ENCODE results near the gene SCGN. TPM values are rescaled to one million over a fixed set of nuclear protein-coding genes. Genes with fewer than 3 reads are reported as not detected.

SCGN gene
- total and polyA plus RNA-seq, 4 donors = 0.07 to 2.7 (median 0.13) TPM

DNA sequence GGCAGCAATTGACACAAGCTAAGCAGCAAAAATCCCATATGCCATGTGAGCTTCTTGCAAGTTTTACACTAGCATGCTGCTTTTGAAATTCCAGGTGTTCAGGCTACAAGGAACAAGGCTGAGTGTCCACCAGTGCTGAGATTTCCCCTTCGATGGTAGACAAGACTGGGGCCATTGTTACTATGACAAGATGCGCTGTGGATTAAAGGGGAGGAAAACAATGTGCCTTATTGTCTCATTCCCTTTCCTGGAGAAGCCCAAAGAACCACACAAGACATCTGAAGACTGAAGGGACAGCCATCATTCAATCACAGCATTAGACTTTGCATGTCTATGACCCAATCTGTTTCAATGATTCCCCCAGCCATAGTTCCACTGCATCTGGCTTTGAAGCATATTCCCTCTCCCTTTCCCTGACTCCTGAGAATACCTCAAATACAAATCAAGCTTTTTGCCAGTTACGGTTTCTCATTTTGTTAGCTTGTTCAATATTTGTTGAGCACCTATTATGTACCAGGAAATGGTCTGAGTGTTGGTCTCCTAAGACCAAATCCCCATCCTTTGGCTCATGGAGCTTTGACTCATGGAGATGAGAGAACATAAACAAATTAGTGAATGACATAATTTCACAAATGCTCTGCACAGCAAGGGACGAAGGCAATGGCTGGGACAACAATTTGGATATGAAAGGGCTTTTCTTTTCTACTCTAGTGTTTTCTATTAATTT lies 23.4 kb upstream of the SCGN start:
- 82 to 90% methylated on average over 4 of the region's 4 CpGs for WGBS, 2 donors
- H3K9ac ChIP-seq (ENCODE audit: insufficient read depth in 1 of 2, low read length in 2 of 2) = no peak overlapping the region
- no peak overlapping the region for H3K4me3 ChIP-seq
- no peaks in the 10 kb centered on the region for H3K4me1 ChIP-seq (ENCODE audit: control insufficient read depth in 5 of 5, insufficient read depth in 5 of 5, low read length in 5 of 5)
- H3K36me3 ChIP-seq (ENCODE audit: control insufficient read depth in 4 of 4, insufficient read depth in 4 of 4, low read length in 4 of 4) = no peaks in the 10 kb centered on the region
- H3K27ac ChIP-seq (ENCODE audit: low read depth in 1 of 2, low read length in 1 of 2) = no peak overlapping the region
- no peaks in the 10 kb centered on the region for H3K27me3 ChIP-seq (ENCODE audit: control insufficient read depth in 3 of 3, insufficient read depth in 3 of 3, low read length in 2 of 3)
- H3K9me3 ChIP-seq (ENCODE audit: control insufficient read depth in 4 of 4, insufficient read depth in 3 of 4, low read length in 3 of 4) = peaks cover 0 to 2% (median 0%) of the 10 kb centered on the region in 4 donors
- no peak for ATAC-seq (ENCODE audit: insufficient read depth, low FRiP score)
- DNase-seq = no peak
- TF ChIP-seq, protein P1, sequence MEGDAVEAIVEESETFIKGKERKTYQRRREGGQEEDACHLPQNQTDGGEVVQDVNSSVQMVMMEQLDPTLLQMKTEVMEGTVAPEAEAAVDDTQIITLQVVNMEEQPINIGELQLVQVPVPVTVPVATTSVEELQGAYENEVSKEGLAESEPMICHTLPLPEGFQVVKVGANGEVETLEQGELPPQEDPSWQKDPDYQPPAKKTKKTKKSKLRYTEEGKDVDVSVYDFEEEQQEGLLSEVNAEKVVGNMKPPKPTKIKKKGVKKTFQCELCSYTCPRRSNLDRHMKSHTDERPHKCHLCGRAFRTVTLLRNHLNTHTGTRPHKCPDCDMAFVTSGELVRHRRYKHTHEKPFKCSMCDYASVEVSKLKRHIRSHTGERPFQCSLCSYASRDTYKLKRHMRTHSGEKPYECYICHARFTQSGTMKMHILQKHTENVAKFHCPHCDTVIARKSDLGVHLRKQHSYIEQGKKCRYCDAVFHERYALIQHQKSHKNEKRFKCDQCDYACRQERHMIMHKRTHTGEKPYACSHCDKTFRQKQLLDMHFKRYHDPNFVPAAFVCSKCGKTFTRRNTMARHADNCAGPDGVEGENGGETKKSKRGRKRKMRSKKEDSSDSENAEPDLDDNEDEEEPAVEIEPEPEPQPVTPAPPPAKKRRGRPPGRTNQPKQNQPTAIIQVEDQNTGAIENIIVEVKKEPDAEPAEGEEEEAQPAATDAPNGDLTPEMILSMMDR (IDR thresholded peaks at IDR 0.05; ENCODE audit: control extremely low read depth, extremely low read depth) = no peak

DNA sequence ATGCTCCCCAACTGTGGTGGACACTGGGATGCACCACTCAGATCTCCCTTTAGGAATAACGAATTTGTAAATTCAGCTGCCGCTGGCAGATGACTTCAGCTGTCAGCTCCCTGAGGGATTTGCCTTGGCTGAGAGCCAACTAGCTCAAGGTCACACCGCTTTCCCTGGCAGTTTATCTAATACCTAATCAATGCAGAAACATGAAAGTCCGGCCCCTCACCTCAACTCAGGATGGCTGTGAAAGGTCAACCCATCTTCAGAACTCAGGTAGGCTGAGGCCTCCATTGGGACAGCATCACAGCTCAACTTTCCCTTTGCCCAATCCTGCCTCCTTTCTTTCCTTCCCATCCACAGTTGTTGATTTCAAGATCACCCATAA lies 22.8 kb upstream of the SCGN start:
- TF ChIP-seq, protein P1 (IDR thresholded peaks at IDR 0.05; ENCODE audit: control extremely low read depth, extremely low read depth) = no peak
- Histone ChIP-seq H3K27me3 (ENCODE audit: control insufficient read depth in 3 of 3, insufficient read depth in 3 of 3, low read length in 2 of 3) (no peaks in the 10 kb centered on the region), H3K27ac (ENCODE audit: low read depth in 1 of 2, low read length in 1 of 2) (no peak overlapping the region), H3K4me3 (no peak overlapping the region), H3K9me3 (ENCODE audit: control insufficient read depth in 4 of 4, insufficient read depth in 3 of 4, low read length in 3 of 4) (peaks cover 0 to 2% (median 0%) of the 10 kb centered on the region in 4 donors), H3K9ac (ENCODE audit: insufficient read depth in 1 of 2, low read length in 2 of 2) (no peak overlapping the region), H3K4me1 (ENCODE audit: control insufficient read depth in 5 of 5, insufficient read depth in 5 of 5, low read length in 5 of 5) (no peaks in the 10 kb centered on the region), H3K36me3 (ENCODE audit: control insufficient read depth in 4 of 4, insufficient read depth in 4 of 4, low read length in 4 of 4) (no peaks in the 10 kb centered on the region)
- WGBS, 2 donors = 62 to 78% methylated on average over 4 of the region's 4 CpGs
- no peak for DNase-seq
- ATAC-seq (ENCODE audit: insufficient read depth, low FRiP score) = no peak

DNA sequence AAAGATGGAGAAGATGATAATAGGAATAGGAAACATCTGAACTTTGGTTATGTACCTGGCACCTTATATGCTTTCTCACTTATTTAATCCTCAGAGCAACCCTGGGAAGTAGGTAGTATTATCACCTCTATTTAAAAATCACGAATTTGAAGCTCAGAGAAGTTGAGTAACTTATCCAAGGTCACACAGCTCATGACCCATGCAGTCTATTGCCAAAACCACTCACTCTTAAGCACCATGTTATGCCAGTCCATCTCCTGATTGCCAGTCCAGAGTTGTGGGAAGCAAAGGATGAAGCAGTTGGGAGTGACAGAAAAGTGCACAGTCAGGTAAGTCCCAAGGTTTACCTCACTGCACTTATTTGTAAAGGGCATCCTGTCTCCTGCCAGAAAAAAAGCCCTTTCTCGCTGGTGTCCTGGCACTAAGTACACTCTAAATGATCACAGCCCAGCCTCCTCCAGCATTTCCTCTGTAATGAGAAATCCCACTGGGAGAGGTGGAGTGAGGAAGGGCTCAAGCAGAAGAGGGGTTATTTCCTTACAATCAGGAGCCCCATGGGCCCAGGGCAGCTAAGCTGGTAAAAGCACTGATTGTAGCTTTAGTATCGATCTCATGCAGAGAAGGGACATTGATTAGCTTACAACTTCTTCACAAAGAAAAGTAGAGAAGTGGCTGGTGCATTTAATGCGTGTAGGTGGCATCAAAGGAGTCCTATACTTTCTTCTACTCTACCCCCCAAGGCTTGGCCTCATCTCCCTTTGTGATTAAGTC lies 21.3 kb upstream of the SCGN start:
- no peak for ATAC-seq (ENCODE audit: insufficient read depth, low FRiP score)
- DNase-seq = no peak
- H3K4me1 ChIP-seq (ENCODE audit: control insufficient read depth in 5 of 5, insufficient read depth in 5 of 5, low read length in 5 of 5) = no peaks in the 10 kb centered on the region
- no peak overlapping the region for H3K27ac ChIP-seq (ENCODE audit: low read depth in 1 of 2, low read length in 1 of 2)
- TF ChIP-seq, protein P1 (IDR thresholded peaks at IDR 0.05; ENCODE audit: control extremely low read depth, extremely low read depth) = no peak
- H3K36me3 ChIP-seq (ENCODE audit: control insufficient read depth in 4 of 4, insufficient read depth in 4 of 4, low read length in 4 of 4) = no peaks in the 10 kb centered on the region
- no peak overlapping the region for H3K4me3 ChIP-seq
- H3K9ac ChIP-seq (ENCODE audit: insufficient read depth in 1 of 2, low read length in 2 of 2) = no peak overlapping the region
- WGBS, 2 donors = 59 to 73% methylated on average over 4 of the region's 4 CpGs
- no peaks in the 10 kb centered on the region for H3K9me3 ChIP-seq (ENCODE audit: control insufficient read depth in 4 of 4, insufficient read depth in 3 of 4, low read length in 3 of 4)
- no peaks in the 10 kb centered on the region for H3K27me3 ChIP-seq (ENCODE audit: control insufficient read depth in 3 of 3, insufficient read depth in 3 of 3, low read length in 2 of 3)

Measured in lung (tissue), 12 donors.